CD14-positive monocyte (primary cell): ENCODE results near the gene CHD2. TPM values are rescaled to one million over a fixed set of nuclear protein-coding genes. Genes with fewer than 3 reads are reported as not detected.

ENCODE experiments used
- DNase-seq, 3 donors: peaks; one replicate each; pipeline ENCODE4 v3.0.0-alpha.2; 2011 to 2022
- H2AFZ ChIP-seq: 2 replicates; pipeline ENCODE4 v1.6.0; 2012; ENCODE audit warnings: mild to moderate bottlenecking, low read depth, low read length, inconsistent platforms; ENCODE audit not compliant: insufficient read depth, poor library complexity, severe bottlenecking
- H3K27ac ChIP-seq, 2 donors: 1 replicate in 1 of 2; 2 replicates in 1 of 2; pipeline ENCODE4 v1.5.1; 2012 to 2013; ENCODE audit warnings: low read length in 2 of 2, control low read depth in 1 of 2, inconsistent platforms in 1 of 2, low read depth in 1 of 2, mild to moderate bottlenecking in 1 of 2
- H3K27me3 ChIP-seq, 2 donors: one replicate each; pipeline versions ENCODE4 v1.6.0 to v1.6.1; 2011 to 2013; ENCODE audit warnings: low read length in 2 of 2; ENCODE audit not compliant: control insufficient read depth in 2 of 2, insufficient read depth in 2 of 2
- H3K36me3 ChIP-seq, 2 donors: replicated peaks in 1 of 2; 1 replicate in 1 of 2; 2 replicates in 1 of 2; pipeline versions ENCODE4 v1.5.1 to v1.6.1; 2012 to 2013; ENCODE audit warnings: low read length in 2 of 2, control low read depth in 1 of 2, inconsistent platforms in 1 of 2, mild to moderate bottlenecking in 1 of 2; ENCODE audit not compliant: insufficient read depth in 2 of 2, control insufficient read depth in 1 of 2
- H3K4me1 ChIP-seq, 2 donors: 1 replicate in 1 of 2; 2 replicates in 1 of 2; pipeline versions ENCODE4 v1.5.1 to v1.6.1; 2012 to 2013; ENCODE audit warnings: low read length in 2 of 2, control low read depth in 1 of 2, inconsistent platforms in 1 of 2, mild to moderate bottlenecking in 1 of 2, moderate library complexity in 1 of 2; ENCODE audit not compliant: insufficient read depth in 2 of 2, control insufficient read depth in 1 of 2
- H3K4me2 ChIP-seq: replicated peaks from 2 replicates; pipeline ENCODE3; 2012; ENCODE audit warnings: low read length, moderate library complexity, mild to moderate bottlenecking; ENCODE audit not compliant: poor library complexity, severe bottlenecking; ENCODE audit errors: extremely low read depth
- H3K4me3 ChIP-seq, 3 experiments: fragments of 200-600 bp in 1 of 3; sonication (generic) in 1 of 3; replicated peaks in 1 of 3; 1 replicate in 2 of 3; 2 replicates in 1 of 3; pipeline ENCODE4 v1.5.1; 2011 to 2013; ENCODE audit warnings: low read length in 3 of 3, mild to moderate bottlenecking in 3 of 3, control low read depth in 2 of 3, low read depth in 2 of 3, inconsistent platforms in 1 of 3, moderate library complexity in 1 of 3
- H3K79me2 ChIP-seq: 2 replicates; pipeline ENCODE4 v1.6.0; 2012; ENCODE audit warnings: mild to moderate bottlenecking, control low read depth, inconsistent platforms, low read length, moderate library complexity; ENCODE audit not compliant: insufficient read depth
- H3K9ac ChIP-seq: 2 replicates; pipeline ENCODE4 v1.6.0; 2017; ENCODE audit warnings: low read length, mild to moderate bottlenecking; ENCODE audit not compliant: insufficient read depth, poor library complexity, severe bottlenecking
- H3K9me3 ChIP-seq, 2 donors: replicated peaks in 1 of 2; 1 replicate in 1 of 2; 2 replicates in 1 of 2; pipeline versions ENCODE4 v1.5.1 to v1.6.1; 2012 to 2013; ENCODE audit warnings: low read length in 2 of 2, control low read depth in 1 of 2; ENCODE audit not compliant: control insufficient read depth in 1 of 2, insufficient read depth in 1 of 2
- H4K20me1 ChIP-seq: 2 replicates; pipeline ENCODE4 v1.6.0; 2012; ENCODE audit warnings: mild to moderate bottlenecking, low read length, control low read depth, moderate library complexity; ENCODE audit not compliant: insufficient read depth
- H3K27ac Mint-ChIP-seq, 7 donors: one replicate each; pipeline ENCODE4 v1.8.0; 2020; ENCODE audit warnings: mild to moderate bottlenecking in 7 of 7, mixed read lengths in 7 of 7, moderate library complexity in 6 of 7, inconsistent platforms in 2 of 7
- H3K27me3 Mint-ChIP-seq, 3 donors: one replicate each; pipeline ENCODE4 v1.8.0; 2021 to 2022; ENCODE audit warnings: low read depth in 3 of 3, mild to moderate bottlenecking in 3 of 3, mixed read lengths in 3 of 3, moderate library complexity in 3 of 3, inconsistent platforms in 1 of 3
- H3K36me3 Mint-ChIP-seq, 2 donors: one replicate each; pipeline ENCODE4 v1.8.0; 2020; ENCODE audit warnings: mixed read lengths in 2 of 2, inconsistent platforms in 1 of 2, mild to moderate bottlenecking in 1 of 2
- H3K4me1 Mint-ChIP-seq: one replicate; pipeline ENCODE4 v1.8.0; 2020; ENCODE audit warnings: mild to moderate bottlenecking, mixed read lengths
- H3K4me3 Mint-ChIP-seq, 2 donors: one replicate each; pipeline ENCODE4 v1.8.0; 2020; ENCODE audit warnings: mild to moderate bottlenecking in 2 of 2, mixed read lengths in 2 of 2, moderate library complexity in 1 of 2
- H3K9me3 Mint-ChIP-seq, 7 donors: one replicate each; pipeline ENCODE4 v1.8.0; 2020 to 2022; ENCODE audit warnings: mixed read lengths in 7 of 7, mild to moderate bottlenecking in 6 of 7, moderate library complexity in 6 of 7, inconsistent platforms in 2 of 7
- CTCF ChIP-seq: fragments of 200-600 bp; IDR thresholded peaks from one replicate; pipeline ENCODE4 v1.8.0; 2022; ENCODE audit warnings: antibody characterized with exemption, mild to moderate bottlenecking
- WGBS: methylation state at CpG from one replicate; pipeline ENCODE4 v1.1.5; 2013; ENCODE audit warnings: missing lambda C conversion rate; ENCODE audit not compliant: insufficient coverage; 5-methylcytosine and 5-hydroxymethylcytosine counted together
- intact Hi-C, 2 donors: fragments of 100-400 bp; cut with micrococcal nuclease; formaldehyde crosslinking; loops; one replicate each; pipeline versions ENCODE4 v1.15.0 to v1.15.1; 2023
- polyA plus RNA-seq, 3 donors: library from polyadenylated mRNA; depleted of rRNA in 1 of 3; unstranded in 2 of 3; stranded (reverse) in 1 of 3; fragments of 300-500 nt in 2 of 3; fragments of >200 nt in 1 of 3; fragmentation: Illumina TruSeq in 2 of 3; gene quantifications; 1 replicate in 2 of 3; 2 replicates in 1 of 3; pipeline ENCODE4 v1.2.3, GENCODE V29; 2012 to 2021

Gene CHD2
- polyA plus RNA-seq, 3 donors: 9.6 to 61.2 (median 11.4) TPM

- H3K27ac ChIP-seq: no peak overlapping the region
- no peaks in the 10 kb centered on the region for H3K9me3 ChIP-seq
- H3K9ac ChIP-seq: no peak overlapping the region
- no peaks in the 10 kb centered on the region for H3K79me2 ChIP-seq
- H3K27me3 Mint-ChIP-seq: peaks cover 21 to 31% (median 26%) of the 10 kb centered on the region in 3 donors
- H3K27me3 ChIP-seq: peaks cover 2 to 18% of the 10 kb centered on the region in 2 donors
- H3K9me3 Mint-ChIP-seq: peaks cover 0 to 3% (median 0%) of the 10 kb centered on the region in 7 donors
- H2AFZ ChIP-seq: no peak overlapping the region
- H3K36me3 Mint-ChIP-seq: no peaks in the 10 kb centered on the region
- TF ChIP-seq CTCF: no peak
- no peaks in the 10 kb centered on the region for H4K20me1 ChIP-seq
- H3K4me1 Mint-ChIP-seq: peaks cover 6% of the 10 kb centered on the region
- H3K4me2 ChIP-seq: no peak overlapping the region
- H3K4me3 Mint-ChIP-seq: no peak overlapping the region
- H3K4me3 ChIP-seq: no peak overlapping the region
- intact Hi-C loops: no loop called here
- H3K4me1 ChIP-seq: peaks cover under 1 to 1% of the 10 kb centered on the region in 2 donors
- no peak overlapping the region for H3K27ac Mint-ChIP-seq
- no peaks in the 10 kb centered on the region for H3K36me3 ChIP-seq
- 79% methylated on average over 6 of the region's 7 CpGs for WGBS
- DNase-seq: no peak
Measured at GRCh38 chr15:93066834-93067648, 166.9 kb downstream of the CHD2 start.

- Mint-ChIP-seq H3K4me3 (no peak overlapping the region), H3K9me3 (peaks cover 0 to 4% (median 0%) of the 10 kb centered on the region in 7 donors), H3K27me3 (peaks cover 27 to 33% (median 31%) of the 10 kb centered on the region in 3 donors), H3K4me1 (peaks cover 12% of the 10 kb centered on the region), H3K27ac (peak overlapping the region in 1 of 7 donors; percentile 8), H3K36me3 (no peaks in the 10 kb centered on the region)
- H2AFZ ChIP-seq: no peak overlapping the region
- 98% methylated on average over 4 of the region's 4 CpGs for WGBS
- H3K9ac ChIP-seq: no peak overlapping the region
- H3K36me3 ChIP-seq: no peaks in the 10 kb centered on the region
- no peaks in the 10 kb centered on the region for H4K20me1 ChIP-seq
- DNase-seq: no peak
- H3K79me2 ChIP-seq: no peaks in the 10 kb centered on the region
- no peak overlapping the region for H3K4me3 ChIP-seq
- peaks cover 0 to 4% of the 10 kb centered on the region in 2 donors for H3K9me3 ChIP-seq
- peaks cover 8 to 24% of the 10 kb centered on the region in 2 donors for H3K27me3 ChIP-seq
- H3K27ac ChIP-seq: no peak overlapping the region
- peaks cover 7% of the 10 kb centered on the region in 2 donors for H3K4me1 ChIP-seq
- no peak for TF ChIP-seq CTCF
- no peak overlapping the region for H3K4me2 ChIP-seq
- intact Hi-C loops: no loop called here
Measured at GRCh38 chr15:93067649-93068085, 167.5 kb downstream of the CHD2 start.
